Cardiac septum (tissue), 1 donor: ENCODE data around the gene C10orf90. TPM values are rescaled to one million over a fixed set of nuclear protein-coding genes. Genes with fewer than 3 reads are reported as not detected.

Experiments
- DNase-seq: peaks from one replicate; pipeline ENCODE4 v3.0.0-alpha.2; 2020; ENCODE audit warnings: low spot score
- intact Hi-C: fragments of 100-400 bp; cut with DNase I; formaldehyde crosslinking; loops from one replicate; pipeline ENCODE4 v1.14.0; 2022
- total RNA-seq: library from RNA; stranded (reverse); fragmentation: NEBNext Ultra II Directional; extraction: Animal tissue kit (Norgen Biotek cat#: 25700); gene quantifications from one replicate; pipeline ENCODE4 v1.2.1, GENCODE V29; 2021
- donor health status: DM: no; HTN: no; CAD: no.

C10orf90 gene
- total RNA-seq, 1 donor from 2014 or later = not detected

GRCh38 chr10:126480648-126481047, 189.8 kb downstream of the C10orf90 start:
- intact Hi-C loops = no loop called here

GRCh38 chr10:126479280-126479895, 191.1 kb downstream of the C10orf90 start:
- intact Hi-C loops = no loop called here
- no peak for DNase-seq

More at GRCh38 chr10:126480648-126481047, 189.8 kb downstream of the C10orf90 start:
- no peak for DNase-seq

- intact Hi-C loops = no loop called here
- DNase-seq = no peak
Measured at GRCh38 chr10:126478546-126478945, 191.9 kb downstream of the C10orf90 start.

GRCh38 chr10:126476246-126476645, 194.2 kb downstream of the C10orf90 start:
- intact Hi-C loops = no loop called here
- DNase-seq = no peak

DNA sequence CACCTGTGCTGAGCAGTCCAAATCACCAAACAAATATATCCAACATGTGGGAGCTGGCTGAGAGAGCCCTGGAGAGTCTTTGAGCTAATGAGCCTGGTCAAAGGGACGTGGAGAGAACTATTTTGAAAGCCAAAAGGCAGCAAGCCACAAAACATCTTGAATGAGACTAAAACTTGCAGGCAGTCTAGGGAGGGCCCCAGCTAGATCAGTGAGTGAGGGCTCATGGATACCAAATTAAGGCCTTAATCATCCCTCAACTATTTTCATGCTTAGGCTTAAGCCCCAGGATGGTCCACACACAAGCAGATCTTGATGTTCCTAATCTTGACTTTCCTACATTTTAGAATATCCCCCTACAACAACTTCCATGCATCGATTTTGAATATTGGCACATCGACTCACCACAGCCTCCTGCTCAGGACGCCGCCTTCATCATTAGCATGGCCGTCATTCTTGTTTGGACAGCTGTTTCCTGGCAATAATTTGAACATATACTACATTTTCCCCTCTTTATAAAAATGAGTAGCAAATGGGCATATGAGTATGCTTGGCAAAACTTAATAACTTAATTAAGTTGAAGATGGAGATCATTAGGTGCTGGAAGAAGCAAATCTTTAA, 195.3 kb downstream of the C10orf90 start:
- DNase-seq = no peak
- intact Hi-C loops = no loop called here

DNA sequence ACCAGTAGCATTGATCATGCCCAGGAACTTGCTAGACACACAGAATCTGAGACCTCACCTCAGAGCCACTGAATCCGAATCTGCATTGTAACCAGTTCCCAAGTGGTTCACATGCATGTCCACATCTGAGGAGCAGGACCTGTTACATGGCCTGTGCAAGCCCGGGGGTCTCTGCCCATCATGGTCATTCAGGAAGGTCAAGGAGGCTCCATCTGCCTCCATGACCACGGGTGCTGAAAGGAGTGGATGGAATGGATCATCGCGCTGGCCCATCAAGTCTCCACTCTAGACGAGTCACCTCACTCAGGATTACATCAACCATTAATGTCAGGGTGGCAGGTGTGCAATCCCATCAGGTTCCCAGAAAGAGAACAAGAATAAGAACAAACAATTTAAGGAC, 196.5 kb downstream of the C10orf90 start:
- intact Hi-C loops = no loop called here
- no peak for DNase-seq

DNA sequence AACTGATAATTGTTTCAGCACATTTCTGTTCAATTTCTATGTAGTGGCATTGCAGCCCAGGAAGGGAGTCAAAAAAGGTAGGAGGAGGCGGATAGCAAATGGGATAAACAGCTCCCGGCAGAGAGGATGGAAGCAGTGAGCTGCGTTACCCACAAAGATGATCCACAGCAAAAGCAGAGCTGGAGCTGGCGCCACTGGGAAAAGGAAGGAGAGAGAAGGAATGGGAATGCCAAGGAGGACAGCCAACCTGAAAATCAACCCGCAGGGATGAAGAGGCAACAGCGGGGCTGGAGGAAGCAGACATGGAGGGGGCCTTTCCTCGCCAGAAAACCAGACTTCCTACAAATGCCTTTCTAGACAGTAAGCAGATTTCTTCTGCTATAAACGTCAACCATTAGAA, 199.5 kb downstream of the C10orf90 start:
- DNase-seq = no peak
- intact Hi-C loops = no loop called here

DNA sequence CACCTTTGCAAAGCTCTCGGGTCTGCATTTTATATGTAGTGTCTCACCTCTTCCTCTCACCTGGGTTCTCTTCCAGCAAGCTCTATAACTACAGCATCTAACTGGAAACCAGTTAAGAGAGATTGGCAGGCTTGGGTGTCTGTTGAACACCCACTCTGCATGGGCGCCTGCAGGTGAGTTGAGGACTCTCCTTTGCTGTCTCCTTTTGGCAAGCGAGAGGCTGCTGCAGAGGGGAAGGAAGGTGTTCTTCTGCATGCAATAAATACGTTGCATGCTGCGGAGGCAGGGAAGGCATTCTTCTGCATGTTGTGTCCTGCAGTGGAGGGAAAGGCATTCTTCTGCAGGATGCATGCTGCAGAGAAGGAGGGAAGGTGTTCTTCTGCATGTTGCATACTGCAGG, 200.8 kb downstream of the C10orf90 start:
- no peak for DNase-seq
- intact Hi-C loops = no loop called here

- intact Hi-C loops = no loop called here
- DNase-seq = no peak
Measured at GRCh38 chr10:126468876-126469643, 201.4 kb downstream of the C10orf90 start.

GRCh38 chr10:126468467-126468866, 202.0 kb downstream of the C10orf90 start:
- DNase-seq = no peak
- intact Hi-C loops = no loop called here

DNA sequence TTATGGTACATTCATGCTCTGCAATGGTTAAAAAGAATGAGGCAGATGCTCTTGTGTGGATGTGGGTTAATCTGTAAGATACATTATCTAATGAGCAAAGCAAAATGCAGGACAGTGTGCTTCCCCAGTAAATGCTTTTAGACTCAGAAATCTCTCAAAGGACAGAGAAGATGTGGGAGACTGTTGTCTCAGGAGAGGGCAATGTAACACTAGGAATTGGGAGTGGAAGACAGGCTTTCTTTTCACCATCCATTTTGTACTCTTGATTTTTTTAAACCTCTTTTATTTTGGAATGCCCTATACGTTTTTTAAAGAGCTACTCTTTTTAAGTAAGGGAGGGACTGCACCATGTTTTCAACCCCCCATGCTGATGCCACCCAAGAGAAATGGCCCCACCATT, 204.7 kb downstream of the C10orf90 start:
- intact Hi-C loops = no loop called here
- no peak for DNase-seq

GRCh38 chr10:126463286-126463685, 207.2 kb downstream of the C10orf90 start:
- DNase-seq = no peak
- intact Hi-C loops = no loop called here

GRCh38 chr10:126461289-126461940, 209.1 kb downstream of the C10orf90 start:
- intact Hi-C loops = no loop called here
- no peak for DNase-seq

DNA sequence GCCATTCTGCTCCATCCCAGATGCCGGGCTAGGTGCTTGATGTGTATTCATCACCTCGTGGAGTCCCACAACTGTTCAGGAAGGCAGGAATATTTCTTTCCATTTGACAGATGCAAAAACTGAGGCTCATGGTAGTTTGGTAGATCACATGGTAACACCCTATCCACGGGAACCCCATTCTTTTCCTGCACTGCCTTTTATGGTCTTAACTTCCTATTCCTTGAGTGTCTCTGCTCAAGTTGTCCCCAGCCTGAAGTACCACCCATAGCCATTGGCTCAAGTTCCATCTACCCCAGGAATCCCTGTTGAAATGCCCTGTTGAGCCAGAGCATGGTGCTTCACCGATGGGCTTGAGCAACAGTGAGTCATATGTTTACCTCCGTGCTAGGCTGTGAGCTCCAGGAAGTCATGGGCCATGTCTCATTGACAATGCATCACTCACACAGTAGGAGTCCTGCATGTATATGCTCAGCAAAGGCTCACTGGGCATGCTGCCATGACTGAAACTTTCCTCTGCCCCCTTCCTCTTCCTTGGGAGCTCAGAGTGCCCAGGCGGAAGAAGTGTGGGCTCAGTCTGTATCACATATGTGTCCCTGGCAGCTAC, 210.5 kb downstream of the C10orf90 start:
- no peak for DNase-seq
- intact Hi-C loops = no loop called here

GRCh38 chr10:126459032-126459831, 211.3 kb downstream of the C10orf90 start:
- intact Hi-C loops = no loop called here
- DNase-seq = no peak

- intact Hi-C loops = no loop called here
- DNase-seq = no peak
Measured at GRCh38 chr10:126458466-126458865, 212.0 kb downstream of the C10orf90 start.

GRCh38 chr10:126456632-126457031, 213.9 kb downstream of the C10orf90 start:
- intact Hi-C loops = no loop called here
- no peak for DNase-seq

GRCh38 chr10:126455766-126456405, 214.6 kb downstream of the C10orf90 start:
- intact Hi-C loops = no loop called here
- DNase-seq = no peak
